Measurements from ENCODE around the gene KRT7.
A peak's percentile ranks its signal among the peaks of the same experiment; 100 is the strongest.

Gene KRT7

GRCh38 chr12:52232674-52233461 is at the start of gene KRT7:
Gene KRT7 (plus strand): TSS chr12:52233243. CDS start chr12:52233297, 54 bp downstream.
- DNase-seq (ENCODE audit: low spot score): peak; percentile 65

- no peak for DNase-seq (ENCODE audit: low spot score)
These were observed 49.5 kb upstream of the KRT7 start for GRCh38 chr12:52183544-52183910.

GRCh38 chr12:52183971-52184370 is 49.1 kb upstream of the KRT7 start:
- DNase-seq (ENCODE audit: low spot score): no peak

DNA sequence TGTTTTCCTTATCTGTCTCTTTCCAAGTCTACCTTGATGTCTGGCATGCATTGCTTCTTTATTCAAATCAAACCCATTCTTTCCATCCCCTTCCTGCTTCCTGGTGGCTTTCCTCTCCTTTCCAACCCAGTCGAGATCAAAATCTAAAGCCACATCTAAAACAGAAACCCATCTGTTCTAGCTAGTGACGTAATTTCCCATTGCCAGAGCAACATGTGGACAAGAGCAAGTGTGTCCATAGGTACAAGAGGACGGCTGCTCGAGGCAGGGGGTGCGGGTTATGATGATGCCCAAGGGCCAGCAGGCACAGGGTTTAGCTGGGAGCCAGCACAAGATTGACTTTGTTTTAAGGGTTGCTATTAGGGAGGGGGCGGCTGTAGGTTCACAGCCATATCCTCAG is 48.2 kb upstream of the KRT7 start:
- no peak for DNase-seq (ENCODE audit: low spot score)

GRCh38 chr12:52185400-52185967 is 47.6 kb upstream of the KRT7 start:
- DNase-seq (ENCODE audit: low spot score): no peak

DNA sequence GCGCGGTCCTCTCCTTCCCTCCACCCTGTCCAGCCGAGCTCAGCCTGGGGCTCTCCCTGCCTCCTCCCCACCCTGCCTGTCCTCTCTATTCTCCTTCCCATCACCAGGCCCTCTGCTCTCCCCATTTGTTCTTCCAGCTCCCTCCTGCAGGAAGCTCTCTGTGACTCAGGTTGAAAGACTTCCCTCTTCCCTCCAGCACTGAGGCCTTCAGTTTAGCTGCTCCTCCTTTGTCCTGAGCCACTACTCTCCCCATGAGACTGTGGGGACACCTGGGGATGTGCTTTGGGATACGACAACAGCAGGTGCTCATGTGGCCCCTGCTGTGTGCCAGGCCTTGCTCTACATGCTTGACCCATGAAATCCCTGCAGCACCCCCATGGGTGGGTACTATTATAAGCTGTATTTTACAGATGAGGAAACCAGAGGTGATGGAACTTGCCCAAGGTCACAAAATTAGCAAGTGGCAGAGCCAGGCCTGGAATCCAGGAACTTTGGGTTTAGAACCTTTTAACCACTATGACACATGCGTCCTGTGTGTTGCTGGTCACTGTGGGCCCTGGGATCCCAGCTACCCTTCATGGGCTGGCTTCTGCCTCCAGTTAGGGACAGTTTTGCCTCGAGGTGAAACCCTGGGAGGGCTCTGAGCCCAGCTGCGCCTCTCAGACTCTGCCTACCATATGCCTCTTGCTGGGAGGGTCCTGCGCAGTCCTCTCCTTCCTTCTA is 46.8 kb upstream of the KRT7 start:
- no peak for DNase-seq (ENCODE audit: low spot score)

GRCh38 chr12:52187206-52187605 is 45.8 kb upstream of the KRT7 start:
- no peak for DNase-seq (ENCODE audit: low spot score)

DNA sequence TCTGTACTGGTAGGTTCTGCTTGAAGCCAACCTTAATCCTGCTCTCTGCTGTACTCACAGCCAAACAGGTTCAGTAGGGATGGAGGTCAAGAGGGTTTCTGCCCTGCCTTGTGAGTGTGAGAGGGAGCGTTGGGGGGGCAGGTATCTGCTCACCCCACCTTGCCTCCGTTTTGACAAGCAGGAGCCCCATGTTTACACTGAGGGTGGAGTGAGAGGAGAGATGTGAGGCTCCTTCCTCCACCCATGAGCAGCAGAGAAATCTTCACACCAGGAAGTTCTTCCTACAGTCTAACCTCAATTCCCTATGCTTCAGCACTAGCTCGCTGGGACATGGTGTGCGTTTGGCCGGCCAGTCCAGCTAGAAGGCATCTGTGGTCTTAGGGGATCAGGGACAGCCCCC is 45.4 kb upstream of the KRT7 start:
- DNase-seq (ENCODE audit: low spot score): no peak

- no peak for DNase-seq (ENCODE audit: low spot score)
These were observed 44.4 kb upstream of the KRT7 start for GRCh38 chr12:52188658-52189057.

- DNase-seq (ENCODE audit: low spot score): no peak
These were observed 43.5 kb upstream of the KRT7 start for GRCh38 chr12:52189376-52190174.

DNA sequence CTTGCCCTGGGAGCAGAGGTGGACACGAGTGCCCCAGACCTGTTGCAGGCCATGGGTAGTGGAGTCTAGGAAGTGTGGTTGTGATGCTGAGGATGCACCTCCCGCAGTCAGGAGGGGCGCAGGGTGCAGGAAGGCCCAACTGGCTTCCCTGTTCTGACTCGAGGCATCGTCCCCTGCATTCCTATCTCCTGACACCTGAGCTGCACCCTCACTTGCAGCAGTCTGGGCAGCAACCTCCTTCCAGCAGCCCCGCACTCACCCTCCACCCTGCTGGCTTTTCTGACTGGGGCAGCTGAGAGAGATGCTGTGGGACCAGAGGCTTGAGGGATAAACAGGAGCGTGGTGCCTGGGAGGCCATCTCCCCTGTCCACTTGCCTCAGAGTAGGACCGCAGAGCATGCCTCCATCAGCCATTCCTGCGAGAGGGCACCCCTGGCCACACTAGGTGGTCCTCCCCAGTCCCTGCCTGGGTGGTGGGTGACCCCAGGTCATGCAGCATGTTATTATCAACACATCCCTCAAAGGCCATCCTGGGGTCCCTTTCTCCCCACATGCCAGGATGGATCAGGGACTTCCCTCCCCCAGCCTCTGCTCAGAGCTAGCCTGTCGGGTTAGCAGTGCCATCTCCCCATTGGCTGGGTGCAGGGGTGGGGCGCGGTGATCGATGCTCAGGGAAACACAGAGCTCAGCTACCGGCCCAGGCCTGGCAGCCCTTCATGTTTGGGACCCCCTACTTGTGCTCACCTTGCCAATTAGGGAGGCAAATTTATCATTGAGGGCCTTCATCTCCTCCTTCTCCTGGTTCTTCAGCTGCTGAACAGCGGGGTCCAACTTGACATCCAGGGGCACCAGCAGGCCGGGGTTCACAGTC is 41.9 kb upstream of the KRT7 start:
- DNase-seq (ENCODE audit: low spot score): no peak

DNA sequence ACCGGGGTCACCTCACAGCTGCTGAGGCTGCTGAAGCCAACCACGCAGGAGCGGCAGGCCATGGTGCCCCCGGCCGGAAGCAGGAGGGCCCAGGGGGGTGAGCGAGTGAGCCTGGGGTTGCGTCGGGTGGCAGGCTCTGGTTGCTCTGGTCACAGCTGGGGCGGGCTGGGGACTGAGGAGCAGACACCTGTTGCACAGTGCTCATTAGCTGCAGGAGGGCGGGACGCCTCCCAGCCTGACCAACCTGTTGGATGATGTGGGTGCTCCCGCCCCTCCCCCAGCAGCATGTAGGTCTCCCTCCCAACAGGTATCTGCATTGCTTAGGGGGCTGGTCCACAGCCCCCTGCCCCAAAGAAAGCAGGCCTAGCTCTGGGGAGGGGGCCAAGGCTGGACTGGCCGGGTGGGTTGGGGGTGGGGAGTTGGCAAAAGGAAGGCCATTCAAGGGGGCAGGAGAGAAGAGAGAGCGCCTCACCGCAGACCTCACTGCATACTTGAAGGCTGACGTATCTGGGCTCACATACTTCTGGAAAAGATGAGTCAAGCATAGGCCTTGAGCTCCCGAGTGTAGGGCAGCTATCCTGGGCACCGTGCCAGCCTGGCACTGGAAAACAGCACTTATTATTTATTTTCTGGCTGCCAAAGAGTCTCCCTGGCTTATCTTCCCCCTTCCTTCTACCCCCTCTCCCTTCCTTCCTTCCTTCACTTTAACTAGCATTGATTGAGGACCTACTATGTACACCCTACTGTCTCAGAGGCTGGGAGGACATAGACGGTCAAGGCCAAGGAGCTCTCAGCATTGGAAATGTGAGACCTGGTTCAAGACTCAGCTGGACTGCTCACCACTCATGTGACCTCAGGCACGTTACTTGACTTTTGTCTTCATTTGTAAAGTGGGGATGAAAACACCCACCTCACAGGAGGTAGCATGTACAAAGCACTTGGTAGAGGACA is 40.9 kb upstream of the KRT7 start, which contains the start of gene KRT80:
Gene KRT80 (minus strand): TSS at position 174 of the 951 bp plus-strand sequence. CDS start 112 bp downstream, at position 62.
- no peak for DNase-seq (ENCODE audit: low spot score)

DNA sequence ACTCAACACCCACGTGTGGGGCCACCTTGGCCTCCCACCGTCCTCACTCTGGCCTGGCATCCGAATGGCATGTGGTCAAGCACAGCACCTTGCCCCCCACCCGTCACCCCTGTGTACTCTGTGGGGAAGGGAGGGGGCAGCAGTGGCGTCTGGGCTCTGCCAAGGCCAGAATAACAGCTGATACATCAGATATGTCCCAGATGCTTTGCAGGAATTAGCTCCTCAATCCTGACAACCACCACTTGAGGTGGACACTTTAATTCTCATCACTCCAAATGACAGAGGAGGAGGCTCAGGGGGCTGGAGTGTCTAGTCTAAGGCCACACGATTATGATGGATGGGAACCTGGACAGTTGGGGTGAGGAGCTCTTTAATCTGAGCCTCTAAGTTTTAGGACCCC is 39.5 kb upstream of the KRT7 start:
- no peak for DNase-seq (ENCODE audit: low spot score)

GRCh38 chr12:52193991-52194390 is 39.1 kb upstream of the KRT7 start:
- DNase-seq (ENCODE audit: low spot score): no peak

GRCh38 chr12:52195065-52195730 is 37.8 kb upstream of the KRT7 start:
- no peak for DNase-seq (ENCODE audit: low spot score)

- DNase-seq (ENCODE audit: low spot score): no peak
These were observed 35.4 kb upstream of the KRT7 start for GRCh38 chr12:52197371-52198231.

DNA sequence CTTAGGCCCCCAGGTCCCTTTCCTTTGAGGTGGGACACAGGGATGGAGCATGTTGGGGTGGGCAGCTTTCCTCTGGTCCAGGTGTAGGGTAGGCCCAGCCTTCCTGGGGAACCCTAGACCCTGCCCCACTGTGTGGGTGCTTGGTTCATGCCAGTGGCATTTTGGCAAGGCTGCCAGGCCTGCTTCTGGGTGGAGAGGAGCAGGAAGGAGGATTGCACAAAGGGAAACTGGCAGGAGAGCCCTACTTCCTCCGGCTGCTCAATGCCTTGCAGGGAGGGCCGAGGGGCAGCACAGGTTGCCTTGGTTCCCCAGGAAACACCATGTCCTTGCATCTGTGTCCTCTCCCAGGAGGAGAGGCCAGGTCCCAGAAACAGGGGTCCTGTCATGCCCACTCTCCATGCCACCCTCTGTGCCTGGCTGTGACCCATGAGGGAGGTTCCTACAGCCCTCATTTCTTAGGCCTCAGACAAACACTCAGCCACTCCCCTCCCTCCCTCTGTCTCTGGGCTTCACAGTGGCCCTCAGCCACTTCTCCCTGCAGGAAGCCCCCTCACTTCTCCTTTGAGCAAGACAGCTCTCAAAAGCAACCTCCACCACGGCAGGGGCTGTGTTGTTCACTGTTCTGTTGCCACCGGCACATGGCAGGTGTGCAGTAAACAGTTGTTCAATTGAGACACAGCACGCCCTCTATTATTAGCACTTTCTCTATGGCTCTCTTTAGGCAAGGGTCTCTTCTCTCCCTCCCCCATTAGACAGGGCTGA is 34.4 kb upstream of the KRT7 start:
- DNase-seq (ENCODE audit: low spot score): no peak

Measured in ecto neural progenitor cell (in vitro differentiated cells).